ENCODE measurements around the gene POU3F3.

Gene POU3F3

DNA sequence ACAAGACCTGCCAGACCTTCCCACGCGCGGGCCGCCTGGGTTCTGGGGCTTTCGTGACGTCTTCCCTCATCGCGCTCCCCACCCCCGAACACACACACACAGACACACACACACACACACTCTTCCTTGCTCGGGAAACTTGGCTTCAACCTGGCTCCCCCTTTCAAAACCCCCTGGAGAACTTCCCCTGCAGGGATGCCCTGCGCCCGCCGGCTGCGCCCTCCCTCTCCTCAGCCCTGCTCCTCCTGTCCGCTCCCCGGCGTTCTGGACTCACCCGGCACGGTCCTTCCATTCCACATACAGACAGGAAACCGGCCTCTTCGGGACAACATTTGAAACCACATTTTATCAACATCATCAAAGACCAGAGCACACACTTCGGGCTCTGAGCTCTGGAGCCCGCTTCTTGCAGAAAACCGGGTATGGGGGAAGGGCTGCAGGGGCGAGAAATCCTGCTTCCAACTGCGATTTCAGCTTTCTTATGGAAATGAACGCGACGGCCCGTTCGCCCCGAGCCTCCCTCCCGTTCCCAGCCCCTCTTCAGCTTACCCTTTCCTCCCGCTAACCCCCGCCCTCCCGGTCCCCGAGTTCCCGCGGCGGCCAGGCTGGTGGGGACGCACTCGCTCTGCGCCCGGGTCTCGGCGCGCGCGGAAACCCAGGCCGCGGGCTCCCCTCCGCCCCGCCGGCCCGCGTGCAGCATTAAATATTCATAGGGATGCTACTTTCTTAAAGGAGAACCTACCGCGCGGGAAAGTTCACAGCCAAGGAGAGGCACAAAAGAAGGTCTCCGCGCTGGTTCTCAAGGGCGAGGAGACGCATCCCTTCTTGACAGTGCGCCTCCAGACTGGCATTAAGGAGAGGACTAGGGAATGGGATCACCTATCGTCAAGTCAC, 18.3 kb downstream of the POU3F3 start:
- Histone ChIP-seq H3K4me1 (ENCODE audit: control insufficient read depth, insufficient read depth, low read length) (peaks cover 21% of the 10 kb centered on the region), H3K9me3 (ENCODE audit: control insufficient read depth, insufficient read depth, low read length) (no peaks in the 10 kb centered on the region), H3K36me3 (ENCODE audit: control insufficient read depth, insufficient read depth, low read length) (no peaks in the 10 kb centered on the region), H3K4me3 (ENCODE audit: low read depth, low read length) (peak overlapping the region; percentile 74), H3K27me3 (ENCODE audit: control insufficient read depth, insufficient read depth, low read length) (peaks cover 97% of the 10 kb centered on the region), H3K27ac (ENCODE audit: low read depth, low read length) (no peak overlapping the region), H3K9ac (ENCODE audit: low read depth, low read length) (no peak overlapping the region)

DNA sequence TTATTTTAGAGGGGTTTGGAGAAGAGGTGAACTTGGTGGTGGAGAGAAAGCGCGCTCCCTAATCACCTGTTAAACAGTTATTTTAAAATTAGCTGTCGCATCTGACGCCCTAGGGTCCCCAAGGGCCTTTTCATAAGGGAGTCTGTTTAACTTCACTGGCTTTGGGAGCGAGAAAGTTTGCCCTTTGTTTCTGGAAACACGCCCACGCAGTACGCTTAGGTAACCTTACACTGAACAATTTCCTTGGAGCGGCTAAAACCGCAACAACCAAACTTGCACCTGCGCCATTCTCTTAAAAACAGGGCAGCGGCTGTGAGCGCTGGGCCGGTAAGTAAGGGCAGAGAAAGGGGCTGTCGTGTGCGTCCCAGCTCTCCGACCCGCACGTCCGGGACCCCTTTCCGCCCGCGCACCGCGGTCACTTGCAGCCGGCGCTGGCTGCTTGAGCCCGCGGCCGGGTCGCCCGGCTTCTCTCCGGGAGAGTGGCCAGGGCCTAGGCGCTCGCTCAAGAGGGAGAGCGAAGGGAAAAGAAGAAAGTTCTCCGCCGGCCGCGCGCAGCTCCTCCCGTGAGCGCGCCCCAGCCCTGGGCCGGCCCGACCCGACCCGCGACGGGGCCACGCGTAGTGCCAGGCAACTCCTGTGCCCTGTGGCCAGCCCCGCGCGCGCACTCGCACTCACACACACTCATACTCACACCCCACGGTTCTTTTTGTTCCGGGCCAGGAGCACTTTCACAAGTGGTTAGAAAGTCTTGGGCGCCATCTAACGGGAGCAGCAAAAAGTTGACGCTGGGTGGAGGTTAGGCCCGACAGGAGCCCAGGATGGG, 19.2 kb downstream of the POU3F3 start:
- Histone ChIP-seq H3K4me1 (ENCODE audit: control insufficient read depth, insufficient read depth, low read length) (peaks cover 18% of the 10 kb centered on the region), H3K27me3 (ENCODE audit: control insufficient read depth, insufficient read depth, low read length) (peaks cover 92% of the 10 kb centered on the region), H3K9me3 (ENCODE audit: control insufficient read depth, insufficient read depth, low read length) (no peaks in the 10 kb centered on the region), H3K9ac (ENCODE audit: low read depth, low read length) (no peak overlapping the region), H3K27ac (ENCODE audit: low read depth, low read length) (no peak overlapping the region), H3K36me3 (ENCODE audit: control insufficient read depth, insufficient read depth, low read length) (no peaks in the 10 kb centered on the region), H3K4me3 (ENCODE audit: low read depth, low read length) (peak overlapping the region; percentile 74)

DNA sequence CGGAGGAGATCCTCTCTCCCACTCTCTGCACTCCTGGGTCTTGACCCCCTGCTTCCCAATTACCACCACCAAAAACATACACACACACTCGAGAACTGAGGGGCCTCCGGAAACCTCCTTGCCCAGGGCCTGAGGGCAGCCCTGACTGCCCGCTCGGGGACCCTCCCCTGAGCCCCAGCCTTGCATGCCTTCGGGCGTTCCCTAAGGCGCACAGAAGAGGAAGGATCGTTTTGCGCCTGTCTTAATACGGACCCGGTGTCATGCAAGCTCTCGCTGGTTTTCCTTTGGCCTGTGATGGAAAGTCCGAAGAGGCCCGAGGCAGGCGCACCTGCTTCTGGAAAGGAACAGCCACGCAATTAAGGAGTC, 19.8 kb downstream of the POU3F3 start:
- no peaks in the 10 kb centered on the region for H3K36me3 ChIP-seq (ENCODE audit: control insufficient read depth, insufficient read depth, low read length)
- peaks cover 90% of the 10 kb centered on the region for H3K27me3 ChIP-seq (ENCODE audit: control insufficient read depth, insufficient read depth, low read length)
- H3K9ac ChIP-seq (ENCODE audit: low read depth, low read length) = no peak overlapping the region
- no peaks in the 10 kb centered on the region for H3K9me3 ChIP-seq (ENCODE audit: control insufficient read depth, insufficient read depth, low read length)
- peak overlapping the region; percentile 74 for H3K4me3 ChIP-seq (ENCODE audit: low read depth, low read length)
- no peak overlapping the region for H3K27ac ChIP-seq (ENCODE audit: low read depth, low read length)
- peaks cover 14% of the 10 kb centered on the region for H3K4me1 ChIP-seq (ENCODE audit: control insufficient read depth, insufficient read depth, low read length)

DNA sequence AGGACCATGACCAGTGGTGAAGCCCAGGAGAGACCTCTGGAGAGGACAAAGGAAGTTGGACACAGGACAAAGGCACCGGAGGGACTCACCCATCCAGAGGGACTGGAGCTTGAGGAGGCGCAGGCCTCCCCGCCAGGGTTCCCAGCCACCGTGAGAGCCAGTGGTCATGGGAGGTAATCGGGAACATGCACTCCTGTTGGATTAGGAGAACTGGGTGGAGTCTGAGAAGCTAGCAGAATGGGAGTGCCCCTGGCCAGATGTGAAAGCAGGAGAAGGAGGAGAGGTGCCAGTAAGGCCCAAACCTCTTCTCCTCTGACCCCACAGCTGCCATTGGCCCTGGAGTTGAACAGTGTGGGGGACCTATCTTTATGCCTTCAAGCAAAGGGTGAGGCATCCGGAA, 20.3 kb downstream of the POU3F3 start:
- Histone ChIP-seq H3K27me3 (ENCODE audit: control insufficient read depth, insufficient read depth, low read length) (peaks cover 84% of the 10 kb centered on the region), H3K9me3 (ENCODE audit: control insufficient read depth, insufficient read depth, low read length) (no peaks in the 10 kb centered on the region), H3K4me1 (ENCODE audit: control insufficient read depth, insufficient read depth, low read length) (peaks cover 14% of the 10 kb centered on the region), H3K27ac (ENCODE audit: low read depth, low read length) (no peak overlapping the region), H3K36me3 (ENCODE audit: control insufficient read depth, insufficient read depth, low read length) (no peaks in the 10 kb centered on the region), H3K9ac (ENCODE audit: low read depth, low read length) (no peak overlapping the region), H3K4me3 (ENCODE audit: low read depth, low read length) (peak overlapping the region; percentile 74; the same call in 1 of the 2 replicates)

DNA sequence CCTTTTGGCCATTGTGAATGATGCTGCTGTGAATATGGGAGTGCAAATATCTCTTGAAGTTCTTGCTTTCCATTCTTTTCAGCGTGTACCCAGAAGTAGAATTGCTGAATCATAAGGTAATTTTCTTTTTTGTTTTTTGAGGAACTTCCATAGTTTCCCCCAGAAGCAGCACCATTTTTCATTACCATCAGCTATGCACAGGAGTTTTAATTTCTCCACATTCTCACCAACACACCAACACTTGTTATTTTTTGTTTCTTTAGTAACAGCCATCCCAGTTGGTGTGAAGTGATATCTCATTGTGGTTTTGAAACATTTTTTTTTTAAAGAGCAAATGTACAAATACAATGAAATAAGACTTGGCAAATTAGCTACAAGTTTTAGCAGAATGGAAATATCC, 21.3 kb downstream of the POU3F3 start:
- Histone ChIP-seq H3K9ac (ENCODE audit: low read depth, low read length) (no peak overlapping the region), H3K36me3 (ENCODE audit: control insufficient read depth, insufficient read depth, low read length) (no peaks in the 10 kb centered on the region), H3K4me1 (ENCODE audit: control insufficient read depth, insufficient read depth, low read length) (peaks cover 14% of the 10 kb centered on the region), H3K27me3 (ENCODE audit: control insufficient read depth, insufficient read depth, low read length) (peaks cover 74% of the 10 kb centered on the region), H3K4me3 (ENCODE audit: low read depth, low read length) (no peak overlapping the region), H3K9me3 (ENCODE audit: control insufficient read depth, insufficient read depth, low read length) (no peaks in the 10 kb centered on the region), H3K27ac (ENCODE audit: low read depth, low read length) (no peak overlapping the region)

DNA sequence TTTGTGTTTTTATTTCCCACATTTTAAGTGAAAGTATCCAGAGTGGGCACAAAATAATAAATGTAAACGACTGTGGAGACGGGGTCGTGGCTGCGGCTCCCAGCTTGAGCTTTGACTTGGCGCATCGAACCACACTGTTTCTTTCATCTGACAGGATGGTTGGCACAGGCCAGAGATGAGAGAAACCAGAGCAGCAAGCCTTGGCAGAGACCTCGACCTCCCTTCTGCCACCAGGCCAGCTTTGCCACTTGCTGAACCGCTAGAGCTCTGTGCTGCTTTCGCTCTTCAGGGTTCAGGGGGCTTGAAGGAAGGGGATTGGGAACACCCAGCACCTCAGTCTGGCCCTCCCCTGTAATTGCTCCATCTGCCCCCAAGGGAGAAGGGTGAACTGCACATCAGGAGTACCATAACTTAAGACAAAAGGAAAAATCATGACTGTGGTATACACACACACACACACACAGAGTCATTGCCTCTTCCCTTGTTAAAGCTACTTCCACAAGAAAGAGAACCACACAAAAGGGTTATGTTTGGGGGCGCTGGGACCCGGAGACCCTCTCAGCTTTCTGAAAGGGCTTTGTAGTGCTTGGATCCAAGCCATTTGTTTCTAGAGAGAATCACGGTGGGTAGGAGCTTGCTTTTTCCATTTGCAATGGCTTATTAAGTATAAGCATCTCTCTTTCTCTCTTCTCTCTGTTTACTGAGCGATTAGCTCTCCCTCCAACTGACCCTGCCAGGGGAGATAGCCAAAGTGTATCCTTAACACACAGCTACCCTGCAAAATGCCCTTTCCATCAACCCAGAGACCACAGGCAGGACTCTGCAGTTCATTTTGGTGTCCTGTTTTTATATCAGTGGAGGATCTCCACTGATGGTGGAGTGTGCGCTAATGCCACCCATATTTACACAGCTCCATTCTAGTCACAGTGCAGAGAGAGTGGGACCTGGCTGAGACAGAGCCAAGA, 23.0 kb downstream of the POU3F3 start:
- Histone ChIP-seq H3K27me3 (ENCODE audit: control insufficient read depth, insufficient read depth, low read length) (peaks cover 58% of the 10 kb centered on the region), H3K4me3 (ENCODE audit: low read depth, low read length) (no peak overlapping the region), H3K4me1 (ENCODE audit: control insufficient read depth, insufficient read depth, low read length) (peaks cover 9% of the 10 kb centered on the region), H3K27ac (ENCODE audit: low read depth, low read length) (no peak overlapping the region), H3K9me3 (ENCODE audit: control insufficient read depth, insufficient read depth, low read length) (no peaks in the 10 kb centered on the region), H3K9ac (ENCODE audit: low read depth, low read length) (no peak overlapping the region), H3K36me3 (ENCODE audit: control insufficient read depth, insufficient read depth, low read length) (no peaks in the 10 kb centered on the region)

DNA sequence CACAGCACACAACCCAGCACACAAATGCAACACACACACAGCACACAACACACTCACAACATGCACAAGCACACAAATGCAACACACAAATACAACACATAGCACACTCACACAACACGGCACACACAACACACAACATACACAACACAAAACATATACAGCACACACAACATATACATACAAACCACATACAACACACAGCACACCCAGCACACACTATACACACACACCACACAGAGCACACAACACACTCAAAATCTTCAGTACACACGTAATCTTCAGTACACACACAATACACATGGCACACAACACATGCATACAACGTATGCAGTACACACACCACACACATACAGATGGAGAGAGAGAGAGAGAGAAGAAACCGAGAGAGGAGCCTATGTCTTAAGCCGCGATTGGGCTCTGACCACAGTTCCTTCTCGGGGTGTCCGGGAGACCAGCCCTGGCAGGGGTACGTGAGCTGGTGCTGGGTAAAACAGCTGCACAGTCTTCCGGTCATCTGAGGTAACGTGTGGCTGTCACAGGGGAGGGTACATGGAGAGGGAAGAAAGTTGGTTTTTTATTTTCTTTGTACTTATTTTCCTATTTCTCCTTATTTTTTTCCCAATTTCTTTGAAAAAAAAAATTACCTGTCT, 25.1 kb downstream of the POU3F3 start:
- Histone ChIP-seq H3K9ac (ENCODE audit: low read depth, low read length) (no peak overlapping the region), H3K4me1 (ENCODE audit: control insufficient read depth, insufficient read depth, low read length) (peaks cover under 1% of the 10 kb centered on the region; the same call in 1 of the 2 replicates), H3K27ac (ENCODE audit: low read depth, low read length) (no peak overlapping the region), H3K27me3 (ENCODE audit: control insufficient read depth, insufficient read depth, low read length) (peaks cover 50% of the 10 kb centered on the region), H3K4me3 (ENCODE audit: low read depth, low read length) (no peak overlapping the region), H3K36me3 (ENCODE audit: control insufficient read depth, insufficient read depth, low read length) (no peaks in the 10 kb centered on the region), H3K9me3 (ENCODE audit: control insufficient read depth, insufficient read depth, low read length) (no peaks in the 10 kb centered on the region)

DNA sequence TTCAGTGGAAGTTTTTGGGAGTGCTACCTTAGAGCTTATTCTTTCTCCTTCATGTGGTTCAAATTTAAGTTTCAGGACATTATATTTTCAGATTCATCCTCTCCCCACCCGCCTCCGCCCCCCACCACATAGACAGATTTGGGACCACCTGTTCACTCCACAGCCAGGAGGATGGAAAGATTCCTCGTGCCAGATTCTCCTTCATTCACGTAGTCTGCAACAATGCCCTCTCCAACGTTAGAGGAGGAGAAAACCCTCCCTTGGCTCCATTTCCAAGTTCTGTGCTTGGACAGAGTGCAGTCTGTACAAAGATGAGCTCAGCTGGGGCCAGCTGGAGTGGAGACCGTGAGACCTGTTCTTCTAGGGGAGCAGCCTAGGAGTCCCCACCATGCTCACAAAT, 26.2 kb downstream of the POU3F3 start:
- no peaks in the 10 kb centered on the region for H3K9me3 ChIP-seq (ENCODE audit: control insufficient read depth, insufficient read depth, low read length)
- peaks cover 44% of the 10 kb centered on the region for H3K27me3 ChIP-seq (ENCODE audit: control insufficient read depth, insufficient read depth, low read length)
- H3K9ac ChIP-seq (ENCODE audit: low read depth, low read length) = no peak overlapping the region

DNA sequence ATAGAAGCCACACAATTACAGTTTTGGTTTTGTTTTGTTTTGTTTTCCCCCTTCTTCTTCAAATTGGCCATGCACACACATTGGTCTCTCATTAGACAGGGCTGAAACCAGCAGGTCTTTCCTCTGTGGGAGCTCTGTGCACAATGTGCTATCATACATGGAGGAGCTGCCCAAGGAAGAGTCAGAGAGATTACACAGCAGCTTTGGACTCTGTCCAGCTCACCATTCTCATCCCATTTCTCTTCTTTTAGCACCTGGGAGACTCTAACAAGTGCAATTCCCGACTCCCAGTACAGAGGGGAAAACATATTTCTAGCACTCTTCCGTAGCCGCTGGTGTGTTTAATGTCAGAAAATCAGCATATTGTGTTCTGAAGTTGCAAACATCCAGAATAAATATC, 29.4 kb downstream of the POU3F3 start:
- H3K4me1 ChIP-seq (ENCODE audit: control insufficient read depth, insufficient read depth, low read length) = peaks cover 9% of the 10 kb centered on the region
- H3K4me3 ChIP-seq (ENCODE audit: low read depth, low read length) = no peak overlapping the region
- no peaks in the 10 kb centered on the region for H3K9me3 ChIP-seq (ENCODE audit: control insufficient read depth, insufficient read depth, low read length)
- H3K9ac ChIP-seq (ENCODE audit: low read depth, low read length) = no peak overlapping the region
- no peak overlapping the region for H3K27ac ChIP-seq (ENCODE audit: low read depth, low read length)
- peaks cover 17% of the 10 kb centered on the region; the same call in 1 of the 2 replicates for H3K27me3 ChIP-seq (ENCODE audit: control insufficient read depth, insufficient read depth, low read length)
- no peaks in the 10 kb centered on the region for H3K36me3 ChIP-seq (ENCODE audit: control insufficient read depth, insufficient read depth, low read length)

More for the DNA sequence above, 26.2 kb downstream of the POU3F3 start:
- Histone ChIP-seq H3K4me3 (ENCODE audit: low read depth, low read length) (no peak overlapping the region), H3K27ac (ENCODE audit: low read depth, low read length) (no peak overlapping the region), H3K36me3 (ENCODE audit: control insufficient read depth, insufficient read depth, low read length) (no peaks in the 10 kb centered on the region), H3K4me1 (ENCODE audit: control insufficient read depth, insufficient read depth, low read length) (peaks cover 3% of the 10 kb centered on the region; the same call in 1 of the 2 replicates)
